ENCODE data around the gene OR1I1. TPM values are rescaled to one million over a fixed set of nuclear protein-coding genes. Genes with fewer than 3 reads are reported as not detected.

Gene OR1I1
- total RNA-seq = not detected in 2 replicates

DNA sequence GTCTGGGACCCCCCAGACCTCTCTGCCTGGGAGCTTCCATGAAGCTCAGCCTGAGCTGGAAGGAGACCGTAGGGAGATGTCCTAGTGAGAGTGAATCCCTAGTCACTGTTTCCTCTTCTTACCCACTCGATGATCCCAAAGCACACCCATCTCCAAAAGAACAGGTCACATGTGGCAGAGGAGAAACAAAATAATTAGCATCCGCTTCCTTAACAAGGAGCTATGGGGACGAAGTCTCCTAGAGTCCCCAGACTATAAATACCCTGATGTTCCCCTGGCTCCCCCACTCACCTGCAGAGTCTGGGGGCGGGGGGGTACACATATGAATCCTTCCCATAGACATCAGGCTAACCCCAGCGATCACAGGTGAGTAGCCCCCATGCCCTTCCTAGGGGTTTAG lies at the start of gene OR1I1:
Gene OR1I1, plus strand, starts transcription at position 301 of the 400 bp plus-strand sequence. CDS start 4,855 bp downstream, outside the sequence.

DNA sequence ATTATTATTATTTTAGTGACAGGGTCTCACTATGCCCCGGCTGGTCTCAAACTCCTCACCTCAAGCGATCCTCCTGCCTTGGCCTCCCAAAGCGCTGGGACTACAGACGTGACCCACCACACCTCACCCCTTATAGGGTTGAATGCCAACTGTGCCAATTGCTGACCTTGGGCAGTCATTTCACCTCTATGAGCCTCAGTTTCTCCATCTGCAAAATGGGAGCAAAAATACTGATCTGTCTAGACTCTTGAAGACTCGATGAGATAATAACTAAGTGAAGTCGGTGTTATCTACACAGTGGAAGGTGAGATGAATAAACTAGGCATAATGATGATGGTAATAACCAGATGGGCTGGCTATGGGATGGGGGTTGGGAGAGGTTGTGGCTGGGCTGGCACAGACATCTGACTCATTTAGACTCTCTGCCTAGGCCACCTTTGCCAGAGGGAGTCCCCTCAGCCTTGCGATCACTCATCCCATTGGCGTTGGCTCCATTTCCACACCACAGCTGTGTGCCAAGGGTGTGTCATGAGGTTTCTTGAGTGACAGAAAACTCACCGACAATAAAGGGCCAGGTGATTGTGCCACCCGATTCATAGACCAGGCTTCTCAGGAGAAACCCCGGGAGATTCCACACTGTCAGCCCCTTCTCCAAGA lies 33.0 kb upstream of the OR1I1 start, which contains the start of gene CASP14:
Gene CASP14, plus strand, starts transcription at position 596 of the 657 bp plus-strand sequence. CDS start 2,772 bp downstream, outside the sequence.

GRCh38 chr19:15107061-15108010 lies 25.3 kb downstream of the OR1I1 start, which contains the start of gene SYDE1:
Gene SYDE1, plus strand, starts transcription at chr19:15107401. Its CDS starts 33 bp downstream, at chr19:15107434.

Other genes with a start within 250 kb of the OR1I1 start
- not detected in 2 replicates for gene OR7A5, start 247.0 kb upstream of the OR1I1 start, total RNA-seq
- not detected in 2 replicates for gene OR7C1, start 247.0 kb upstream of the OR1I1 start, total RNA-seq
- gene OR7A10, start 233.3 kb upstream of the OR1I1 start, total RNA-seq = not detected in 2 replicates
- not detected in 2 replicates for gene OR7A17, start 196.1 kb upstream of the OR1I1 start, total RNA-seq
- not detected in 2 replicates for gene OR7C2, start 140.7 kb upstream of the OR1I1 start, total RNA-seq
- gene SLC1A6, start 102.3 kb upstream of the OR1I1 start, total RNA-seq = not detected in 2 replicates
- not detected in 2 replicates for gene CASP14, start 32.7 kb upstream of the OR1I1 start, total RNA-seq
- 24.4 and 25.8 TPM in 2 replicates for gene SYDE1, start 25.2 kb downstream of the OR1I1 start, total RNA-seq
- 1.9 and 2.0 TPM in 2 replicates for gene NOTCH3, start 118.8 kb downstream of the OR1I1 start, total RNA-seq
- gene EPHX3, start 150.2 kb downstream of the OR1I1 start, total RNA-seq = 0.29 TPM in 1 of 2 replicates, not detected in the other

Data from vein endothelial cell (primary cell).